Measurements from ENCODE around the gene TPCN2. TPM values are rescaled to one million over a fixed set of nuclear protein-coding genes. Genes with fewer than 3 reads are reported as not detected.

TPCN2 gene
- total RNA-seq, 4 donors from 2014 or later, result 12.7 to 16.9 (median 14.2) TPM

GRCh38 chr11:69085490-69086095, 36.9 kb downstream of the TPCN2 start:
- 84 to 90% methylated on average over 26 to 27 of the region's 27 CpGs for WGBS, 2 donors
- no peak for DNase-seq (ENCODE audit: low spot score in 2 of 2)
- no peak overlapping the region for H3K4me3 ChIP-seq (ENCODE audit: low read depth, poor library complexity, severe bottlenecking)
- TF ChIP-seq POLR2A (IDR thresholded peaks at IDR 0.05), result no peak
- TF ChIP-seq, protein P1, sequence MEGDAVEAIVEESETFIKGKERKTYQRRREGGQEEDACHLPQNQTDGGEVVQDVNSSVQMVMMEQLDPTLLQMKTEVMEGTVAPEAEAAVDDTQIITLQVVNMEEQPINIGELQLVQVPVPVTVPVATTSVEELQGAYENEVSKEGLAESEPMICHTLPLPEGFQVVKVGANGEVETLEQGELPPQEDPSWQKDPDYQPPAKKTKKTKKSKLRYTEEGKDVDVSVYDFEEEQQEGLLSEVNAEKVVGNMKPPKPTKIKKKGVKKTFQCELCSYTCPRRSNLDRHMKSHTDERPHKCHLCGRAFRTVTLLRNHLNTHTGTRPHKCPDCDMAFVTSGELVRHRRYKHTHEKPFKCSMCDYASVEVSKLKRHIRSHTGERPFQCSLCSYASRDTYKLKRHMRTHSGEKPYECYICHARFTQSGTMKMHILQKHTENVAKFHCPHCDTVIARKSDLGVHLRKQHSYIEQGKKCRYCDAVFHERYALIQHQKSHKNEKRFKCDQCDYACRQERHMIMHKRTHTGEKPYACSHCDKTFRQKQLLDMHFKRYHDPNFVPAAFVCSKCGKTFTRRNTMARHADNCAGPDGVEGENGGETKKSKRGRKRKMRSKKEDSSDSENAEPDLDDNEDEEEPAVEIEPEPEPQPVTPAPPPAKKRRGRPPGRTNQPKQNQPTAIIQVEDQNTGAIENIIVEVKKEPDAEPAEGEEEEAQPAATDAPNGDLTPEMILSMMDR (IDR thresholded peaks at IDR 0.05), result no peak
- intact Hi-C loops (cut with DNase I; ENCODE audit: low total_unique reads), result loop anchor here (10.0 kb wide), 1 partner anchor 251 kb away; no protein-coding TSS in a partner anchor

- H3K4me3 ChIP-seq (ENCODE audit: low read depth, poor library complexity, severe bottlenecking), result no peak overlapping the region
- no peak for TF ChIP-seq POLR2A (IDR thresholded peaks at IDR 0.05)
- TF ChIP-seq, protein P1 (IDR thresholded peaks at IDR 0.05), result no peak
- intact Hi-C loops (cut with DNase I; ENCODE audit: low total_unique reads), result loop anchor here (10.0 kb wide), 1 partner anchor 252 kb away; no protein-coding TSS in a partner anchor
- no peak for DNase-seq (ENCODE audit: low spot score in 2 of 2)
- WGBS, 2 donors, result 71 to 77% methylated on average over 23 to 27 of the region's 28 CpGs
Observed at GRCh38 chr11:69086152-69087132, 37.7 kb downstream of the TPCN2 start.

DNA sequence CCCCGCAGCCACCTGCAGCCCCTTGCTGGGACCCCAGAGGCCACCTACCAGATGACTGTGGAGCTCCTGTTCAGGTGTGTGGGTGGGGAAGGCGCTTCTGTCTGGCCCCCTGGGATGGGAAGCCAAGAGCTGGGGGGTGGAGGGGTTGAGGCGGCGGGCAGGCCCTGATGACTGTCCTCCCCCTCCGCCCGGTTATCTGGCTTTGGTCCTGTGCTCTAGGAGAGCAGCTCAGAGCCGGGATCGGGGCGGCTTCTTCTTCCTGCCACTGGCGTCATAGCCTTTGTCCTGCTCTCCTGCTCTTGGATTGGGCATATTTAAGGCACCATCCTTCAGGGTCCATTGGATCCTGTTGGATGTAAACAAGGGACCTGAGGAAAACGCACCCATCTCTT, 38.4 kb downstream of the TPCN2 start:
- TF ChIP-seq, protein P1 (IDR thresholded peaks at IDR 0.05), result no peak
- no peak for TF ChIP-seq POLR2A (IDR thresholded peaks at IDR 0.05)
- WGBS, 2 donors, result 78 to 80% methylated on average over 11 of the region's 11 CpGs

DNA sequence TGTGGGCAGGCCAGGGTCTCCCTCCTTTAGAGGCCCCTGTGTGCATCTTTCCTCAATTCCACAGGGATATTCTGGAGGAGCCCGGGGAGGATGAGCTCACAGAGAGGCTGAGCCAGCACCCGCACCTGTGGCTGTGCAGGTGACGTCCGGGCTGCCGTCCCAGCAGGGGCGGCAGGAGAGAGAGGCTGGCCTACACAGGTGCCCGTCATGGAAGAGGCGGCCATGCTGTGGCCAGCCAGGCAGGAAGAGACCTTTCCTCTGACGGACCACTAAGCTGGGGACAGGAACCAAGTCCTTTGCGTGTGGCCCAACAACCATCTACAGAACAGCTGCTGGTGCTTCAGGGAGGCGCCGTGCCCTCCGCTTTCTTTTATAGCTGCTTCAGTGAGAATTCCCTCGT, 39.1 kb downstream of the TPCN2 start:
- DNase-seq (ENCODE audit: low spot score in 2 of 2), result no peak
- no peak overlapping the region for H3K4me3 ChIP-seq (ENCODE audit: low read depth, poor library complexity, severe bottlenecking)
- WGBS, 2 donors, result 84 to 85% methylated on average over 14 of the region's 14 CpGs
- TF ChIP-seq POLR2A (IDR thresholded peaks at IDR 0.05), result no peak
- intact Hi-C loops (cut with DNase I; ENCODE audit: low total_unique reads), result loop anchor here (10.0 kb wide), 1 partner anchor 253 kb away; no protein-coding TSS in a partner anchor

More for the DNA sequence above, 38.4 kb downstream of the TPCN2 start:
- intact Hi-C loops (cut with DNase I; ENCODE audit: low total_unique reads), result loop anchor here (10.0 kb wide), 1 partner anchor 252 kb away; no protein-coding TSS in a partner anchor
- no peak for DNase-seq (ENCODE audit: low spot score in 2 of 2)
- no peak overlapping the region for H3K4me3 ChIP-seq (ENCODE audit: low read depth, poor library complexity, severe bottlenecking)

DNA sequence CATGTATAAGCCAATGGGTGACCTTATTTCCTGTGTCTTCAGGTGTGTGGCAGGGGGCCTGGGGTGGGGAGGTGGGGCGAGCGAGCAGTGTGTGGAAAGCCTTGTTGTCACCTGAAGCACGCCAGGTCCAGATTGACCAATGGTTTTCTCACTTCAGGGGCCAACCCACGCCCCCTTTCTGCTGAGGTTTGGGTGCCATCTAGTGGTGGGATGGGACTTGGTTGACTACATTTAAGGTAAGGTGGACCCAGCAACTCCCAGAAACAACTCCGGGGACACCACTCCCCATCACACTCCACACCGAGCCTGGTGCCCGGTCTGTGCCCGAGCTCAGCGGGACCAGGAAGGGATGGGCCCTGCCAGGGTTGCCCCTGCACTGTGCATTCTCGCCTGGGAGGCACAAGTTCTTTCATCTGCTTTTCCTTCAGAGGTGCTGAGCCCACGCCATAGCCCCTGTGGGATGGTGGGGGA, 40.0 kb downstream of the TPCN2 start:
- H3K4me3 ChIP-seq (ENCODE audit: low read depth, poor library complexity, severe bottlenecking), result no peak overlapping the region
- TF ChIP-seq, protein P1 (IDR thresholded peaks at IDR 0.05), result no peak
- TF ChIP-seq POLR2A (IDR thresholded peaks at IDR 0.05), result no peak
- intact Hi-C loops (cut with DNase I; ENCODE audit: low total_unique reads), result loop anchor here (10.0 kb wide), 1 partner anchor 254 kb away; no protein-coding TSS in a partner anchor
- 37 to 44% methylated on average over 11 of the region's 11 CpGs for WGBS, 2 donors
- DNase-seq (ENCODE audit: low spot score in 2 of 2), result peak in 1 of 2 donors; percentile 50

- intact Hi-C loops (cut with DNase I; ENCODE audit: low total_unique reads), result loop anchor here (10.0 kb wide), 1 partner anchor 254 kb away; no protein-coding TSS in a partner anchor
- 58 to 62% methylated on average over 15 of the region's 15 CpGs for WGBS, 2 donors
- DNase-seq (ENCODE audit: low spot score in 2 of 2), result no peak
- no peak overlapping the region for H3K4me3 ChIP-seq (ENCODE audit: low read depth, poor library complexity, severe bottlenecking)
- no peak for TF ChIP-seq POLR2A (IDR thresholded peaks at IDR 0.05)
- TF ChIP-seq, protein P1 (IDR thresholded peaks at IDR 0.05), result no peak
Observed at GRCh38 chr11:69089258-69089657, 40.5 kb downstream of the TPCN2 start.
